ENCODE measurements around the gene AGAP1.

Gene AGAP1

DNA sequence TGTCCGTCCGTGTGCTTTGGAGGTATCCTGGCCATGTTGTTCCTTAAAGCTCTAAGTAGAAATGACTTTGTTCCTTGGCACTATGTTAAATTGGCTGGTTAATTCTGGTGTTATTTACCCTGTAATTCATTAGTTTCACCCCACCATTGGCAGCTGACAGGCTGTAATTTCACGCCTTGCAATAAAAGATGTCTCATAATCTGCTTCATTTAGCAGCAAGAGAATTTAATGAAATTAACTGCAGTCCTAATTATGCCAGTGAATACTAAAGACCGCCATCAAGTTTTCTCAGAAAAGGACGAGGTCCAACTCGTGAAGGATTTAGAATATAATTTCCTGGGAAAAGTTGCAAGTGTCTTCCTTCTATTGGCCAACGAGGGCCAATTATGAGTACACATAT lies 355.1 kb downstream of the AGAP1 start:
- DNase-seq (ENCODE audit: low spot score) = no peak

DNA sequence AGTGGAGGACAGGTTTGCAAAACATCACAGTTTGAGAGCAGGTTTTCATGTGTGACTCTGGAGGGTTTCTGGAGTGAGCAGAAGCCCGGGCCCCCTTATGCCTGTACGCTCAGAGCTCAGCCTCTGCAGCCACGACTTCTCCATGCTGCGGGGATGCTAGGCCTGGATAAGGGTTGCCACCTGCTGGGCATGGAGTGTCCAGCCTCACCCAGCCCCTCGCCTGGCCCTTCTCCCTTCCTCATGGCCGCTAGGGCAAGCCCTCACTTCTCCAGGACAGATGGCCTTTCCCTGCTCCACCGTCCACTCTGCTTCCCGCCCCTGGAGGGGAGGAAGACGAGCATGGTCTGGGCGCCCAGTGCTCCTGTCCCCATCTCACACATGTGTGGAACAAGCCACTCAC lies 355.6 kb downstream of the AGAP1 start:
- DNase-seq (ENCODE audit: low spot score) = peak; percentile 23

DNA sequence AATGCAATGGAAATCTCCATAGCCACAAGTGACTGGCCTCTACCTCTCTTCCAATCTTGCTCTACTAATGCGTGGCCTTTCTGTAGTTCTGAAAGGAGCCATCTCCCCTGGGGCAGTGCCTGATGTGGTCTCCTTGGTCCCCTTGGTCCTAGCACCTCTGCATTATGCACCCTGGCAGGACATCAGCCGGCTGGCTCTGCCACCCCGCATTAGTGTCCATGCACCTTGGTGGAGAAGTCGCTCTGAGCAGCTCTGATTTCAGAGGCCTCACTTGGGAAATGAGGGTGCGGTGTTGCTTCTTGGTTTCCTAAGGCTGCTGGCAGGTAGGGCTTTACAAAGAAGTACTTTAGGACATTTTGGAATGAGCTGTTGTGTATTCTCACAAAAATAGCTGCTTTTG lies 356.4 kb downstream of the AGAP1 start:
- DNase-seq (ENCODE audit: low spot score) = no peak

DNA sequence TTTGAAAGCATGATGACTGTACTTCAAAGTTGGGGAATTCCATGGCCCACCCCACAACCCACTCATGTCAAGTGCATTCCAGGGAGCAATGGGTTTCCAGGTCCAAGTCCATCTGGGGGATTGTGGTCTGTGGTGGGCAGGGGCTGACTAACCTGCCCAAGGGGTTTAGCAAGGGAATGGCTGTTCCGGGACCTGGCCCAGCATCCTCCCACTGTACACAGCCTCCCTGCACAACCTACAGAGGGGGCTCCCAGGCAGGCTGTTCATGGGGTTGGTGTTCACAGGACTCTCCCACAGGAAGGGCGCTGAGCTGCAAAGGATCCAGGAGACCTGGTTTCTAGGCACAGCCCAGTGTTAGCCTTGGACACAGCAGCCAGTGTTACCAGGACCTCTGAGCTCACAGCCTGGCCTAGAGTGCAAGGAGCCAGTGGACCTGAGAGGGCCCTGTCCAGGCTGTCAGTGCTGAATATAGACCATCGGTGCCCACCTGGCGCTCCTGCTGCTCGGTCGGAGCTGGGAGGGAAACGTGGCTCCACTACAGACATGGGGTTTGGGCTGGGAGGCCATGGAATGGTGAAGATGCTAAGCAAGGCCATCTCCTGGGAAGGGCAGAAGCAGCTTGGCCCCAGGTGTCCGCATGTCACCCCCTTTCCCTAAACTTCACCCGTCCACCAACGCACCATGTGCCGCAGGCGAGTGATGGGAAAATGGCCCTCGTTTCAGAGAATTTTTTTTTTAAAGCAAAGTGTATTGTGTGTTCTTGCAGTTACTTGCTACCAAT lies 357.1 kb downstream of the AGAP1 start:
- no peak for DNase-seq (ENCODE audit: low spot score)

DNA sequence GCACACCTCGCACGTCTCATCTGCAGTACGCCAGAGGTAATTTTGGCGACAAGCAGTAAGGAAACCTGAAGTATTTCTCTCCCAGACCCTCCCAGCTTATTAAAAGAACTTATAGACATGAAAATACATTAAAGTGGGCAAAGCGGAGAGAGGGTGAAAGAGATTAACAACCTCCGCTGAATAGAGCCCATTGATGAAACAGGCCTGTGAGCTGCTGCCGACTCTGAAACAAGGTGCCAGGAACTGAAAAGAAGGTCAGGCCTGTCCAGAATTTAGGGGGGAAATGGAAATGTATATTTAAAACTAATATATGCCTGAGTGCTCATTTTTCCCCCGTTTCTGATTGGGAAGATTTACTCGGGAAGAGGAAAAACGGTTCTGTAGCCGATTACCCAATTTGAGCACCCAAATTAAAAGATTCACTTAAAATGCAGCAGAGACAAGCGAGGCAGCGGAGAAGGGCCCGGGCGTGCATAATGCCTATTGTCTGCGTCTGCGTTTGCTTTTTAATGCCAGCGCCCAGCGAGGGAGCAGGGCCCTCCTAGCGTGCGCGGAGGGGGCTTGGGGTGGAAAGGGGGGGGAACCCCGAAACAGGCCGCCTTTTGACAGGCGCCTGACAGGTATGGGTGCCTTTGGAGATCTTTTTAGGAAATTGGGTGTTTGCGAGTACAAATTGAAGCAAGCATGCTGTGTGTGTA lies 358.1 kb downstream of the AGAP1 start:
- no peak for DNase-seq (ENCODE audit: low spot score)

DNA sequence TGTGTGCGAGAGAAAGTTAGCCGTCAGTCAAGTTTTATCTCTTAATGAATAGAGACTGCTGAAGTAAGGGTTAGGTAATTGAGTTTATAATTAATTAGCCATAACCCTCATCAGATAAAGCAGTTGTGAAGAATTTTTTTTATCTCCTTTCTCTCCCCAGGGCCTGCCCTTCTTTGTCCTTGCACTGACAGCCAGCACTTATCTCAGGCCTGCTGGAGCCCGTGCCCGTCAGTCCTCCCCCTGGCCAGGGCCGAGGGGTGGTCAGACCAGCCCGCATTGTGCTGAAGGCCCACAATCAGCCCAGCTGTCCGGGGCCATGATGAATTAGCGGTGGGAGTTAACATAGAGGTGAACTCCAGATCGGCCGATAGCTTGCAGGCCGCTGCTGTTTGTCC lies 358.7 kb downstream of the AGAP1 start:
- no peak for DNase-seq (ENCODE audit: low spot score)

DNA sequence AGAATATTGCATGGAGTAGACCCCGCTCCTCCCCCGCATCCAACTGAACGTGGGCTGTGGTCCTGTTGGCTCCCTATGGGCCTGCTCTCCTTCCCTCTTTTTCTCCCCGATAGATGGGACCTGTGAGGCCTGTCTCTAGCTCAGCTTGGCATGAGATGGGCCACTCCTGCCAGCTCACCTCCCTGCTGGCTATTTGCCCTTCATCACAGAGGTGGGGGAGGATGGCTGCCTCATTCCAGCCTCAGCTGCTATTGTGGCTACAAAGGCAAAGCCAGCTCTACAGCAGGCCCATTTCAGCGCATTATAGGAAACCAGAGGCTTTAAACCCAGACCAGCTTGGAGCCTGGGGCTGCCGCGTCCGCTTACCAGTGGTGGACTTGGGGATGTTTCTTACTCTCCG lies 360.4 kb downstream of the AGAP1 start:
- DNase-seq (ENCODE audit: low spot score) = peak; percentile 28

DNA sequence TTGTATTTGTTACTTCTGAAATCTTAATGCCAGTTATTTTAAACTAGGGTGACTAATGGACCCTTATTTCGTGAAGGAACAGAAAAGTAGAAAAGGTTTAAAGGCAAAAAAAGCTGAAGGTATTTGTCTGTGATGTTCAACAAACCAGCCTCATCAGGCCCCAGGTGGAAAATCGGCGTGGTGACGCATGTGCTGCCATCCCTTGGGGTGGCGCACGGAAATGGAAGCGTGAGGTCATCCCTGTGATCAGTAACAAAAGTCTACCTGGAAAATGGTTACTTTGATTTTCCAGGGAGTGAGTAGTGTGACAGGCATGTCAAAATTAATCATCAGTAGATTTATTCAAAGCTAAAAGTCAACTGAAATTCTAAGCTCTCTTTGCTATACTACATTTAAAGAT lies 361.2 kb downstream of the AGAP1 start:
- no peak for DNase-seq (ENCODE audit: low spot score)

DNA sequence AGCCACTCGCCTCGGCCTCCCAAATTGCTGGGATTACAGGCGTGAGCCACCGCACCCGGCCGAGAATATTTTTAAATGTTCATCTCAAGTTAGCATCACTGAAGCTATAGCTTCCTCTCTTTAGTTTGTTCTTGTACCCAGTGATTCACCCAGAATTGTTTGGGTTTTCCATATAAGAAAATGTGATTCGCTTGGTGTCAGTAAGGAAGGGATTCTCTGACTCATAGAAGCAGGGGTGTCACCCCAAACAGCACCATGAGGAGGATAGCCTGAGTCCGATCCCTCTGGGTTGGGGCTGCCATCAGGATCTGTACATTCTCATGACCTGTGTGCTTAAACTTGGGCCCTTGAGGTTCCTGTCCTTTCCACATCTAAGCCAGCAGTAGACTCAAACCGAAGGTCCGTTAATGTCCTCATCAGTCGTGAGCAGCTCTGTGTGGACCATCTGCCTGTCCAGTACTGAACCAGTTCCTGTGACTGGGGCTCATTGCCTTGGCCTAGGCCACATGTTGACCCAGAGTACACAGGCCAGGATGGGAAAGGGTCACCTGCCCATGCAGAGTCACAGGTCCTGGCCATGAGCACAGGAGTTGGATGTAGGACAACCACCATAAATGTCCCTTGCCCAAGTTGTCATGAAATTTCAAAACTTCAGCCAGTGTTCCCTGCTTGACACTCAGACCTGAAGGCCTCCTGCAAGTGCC lies 362.5 kb downstream of the AGAP1 start:
- peak; percentile 26 for DNase-seq (ENCODE audit: low spot score)

DNA sequence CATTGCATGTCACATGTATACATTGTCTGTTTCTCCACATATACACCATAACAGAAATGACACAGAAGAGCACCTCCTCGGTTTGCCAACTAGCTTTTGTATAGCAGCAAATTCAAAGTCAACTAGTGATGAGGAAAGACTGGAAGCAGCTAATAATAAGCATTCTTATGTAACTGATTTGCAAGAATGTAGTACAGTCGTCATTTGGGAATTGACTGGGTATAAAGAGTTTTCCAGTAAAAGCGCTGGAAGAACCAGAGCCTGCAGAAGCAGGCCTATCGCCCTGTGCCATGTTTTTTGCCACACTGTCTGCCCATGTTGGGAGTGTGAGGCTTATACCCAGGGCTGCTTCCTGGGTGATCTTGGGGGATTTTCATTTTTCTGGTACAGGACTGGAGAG lies 363.8 kb downstream of the AGAP1 start:
- no peak for DNase-seq (ENCODE audit: low spot score)

DNA sequence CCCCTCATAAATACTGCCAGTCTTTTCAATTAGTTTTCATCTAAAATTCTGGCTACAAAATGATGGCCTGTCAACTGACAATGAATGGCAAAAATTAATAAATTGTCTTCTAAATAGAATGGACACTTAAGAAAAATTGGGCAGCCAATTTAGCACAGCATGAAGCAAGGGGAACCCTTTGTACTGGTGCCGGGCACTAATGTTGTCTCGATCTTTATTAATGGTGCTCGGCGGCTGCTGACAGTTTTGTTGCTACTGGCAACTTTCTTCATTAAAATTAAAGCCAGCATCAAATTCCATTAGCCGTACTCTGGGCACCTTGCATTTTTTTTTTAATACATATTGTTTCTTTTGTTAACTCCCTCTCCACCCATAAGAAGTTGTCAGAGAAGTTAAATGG lies 365.0 kb downstream of the AGAP1 start:
- DNase-seq (ENCODE audit: low spot score) = peak; percentile 1

DNA sequence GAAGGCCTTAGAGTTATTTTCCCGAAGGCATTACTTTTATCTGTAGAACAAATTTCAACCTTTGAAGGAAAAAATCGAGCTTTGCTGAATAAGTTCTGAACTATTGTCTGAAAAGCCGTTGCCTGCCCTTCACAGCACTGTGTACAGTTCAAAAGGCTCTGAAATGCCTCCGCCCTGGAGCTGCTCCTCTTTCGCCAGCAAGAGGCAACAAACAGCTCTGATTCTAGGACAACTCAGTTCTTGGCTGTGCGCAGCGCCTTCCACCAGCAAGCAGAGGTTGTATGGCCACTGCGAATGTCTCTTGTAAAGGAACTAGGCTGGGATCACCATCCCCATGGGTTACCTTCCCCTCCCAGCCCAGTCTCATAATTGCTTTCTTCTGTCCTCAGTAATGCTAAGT lies 365.8 kb downstream of the AGAP1 start:
- DNase-seq (ENCODE audit: low spot score) = peak; percentile 49

DNA sequence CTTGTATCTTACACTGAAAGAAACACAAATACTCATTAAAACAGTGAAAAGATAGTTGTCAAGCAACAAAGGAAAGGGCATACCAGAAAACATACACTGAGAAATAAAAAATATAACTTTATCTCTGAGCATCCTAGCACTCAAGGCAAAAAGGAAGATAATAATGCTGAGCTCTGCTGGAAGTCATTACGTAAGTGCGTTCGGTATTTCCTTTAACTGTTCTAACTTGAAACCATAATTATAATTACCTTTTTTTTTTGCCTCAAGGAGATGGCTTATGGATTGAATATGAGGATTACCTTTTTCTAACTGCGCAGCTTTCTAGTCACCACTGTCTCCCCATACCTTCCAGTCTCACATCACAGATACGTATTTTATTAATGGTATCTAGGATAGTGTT lies 366.3 kb downstream of the AGAP1 start:
- no peak for DNase-seq (ENCODE audit: low spot score)

DNA sequence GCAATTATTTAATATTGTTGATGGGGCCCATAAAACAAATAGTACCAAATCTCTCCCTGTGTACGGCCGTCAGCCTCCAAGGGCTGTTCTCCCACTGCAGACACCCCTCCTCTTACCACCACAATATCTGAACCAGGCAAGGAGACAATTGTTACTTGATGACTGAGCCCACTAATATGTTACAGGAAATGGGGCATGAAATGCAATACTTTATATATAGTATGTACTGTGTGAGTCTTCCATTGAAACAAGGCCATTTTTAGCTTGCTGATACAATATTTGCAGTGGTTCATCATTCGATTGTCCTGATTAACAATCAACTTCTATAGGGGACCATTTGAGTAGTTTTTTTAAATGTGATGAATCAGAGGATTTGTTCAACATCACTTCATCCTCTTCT lies 367.0 kb downstream of the AGAP1 start:
- DNase-seq (ENCODE audit: low spot score) = no peak

DNA sequence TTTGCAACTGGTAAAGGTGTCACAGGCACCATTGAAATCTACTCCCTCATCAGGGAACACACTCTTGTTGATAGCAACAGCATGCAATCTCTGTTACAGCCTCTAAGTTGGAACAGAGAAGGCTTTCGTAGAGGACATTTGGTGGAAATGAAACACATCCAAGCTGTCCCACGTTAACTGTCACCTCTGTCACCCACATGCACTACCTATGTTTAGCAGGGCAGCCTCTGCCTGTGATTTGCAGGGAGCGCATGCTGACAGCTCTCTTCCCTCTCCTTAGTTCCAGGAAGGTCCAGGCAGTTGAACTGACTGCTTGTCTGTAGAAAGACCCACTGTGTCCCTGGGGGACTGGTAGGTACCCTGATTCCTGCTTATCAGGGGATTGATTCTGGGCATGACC lies 367.5 kb downstream of the AGAP1 start:
- peak; percentile 17 for DNase-seq (ENCODE audit: low spot score)

DNA sequence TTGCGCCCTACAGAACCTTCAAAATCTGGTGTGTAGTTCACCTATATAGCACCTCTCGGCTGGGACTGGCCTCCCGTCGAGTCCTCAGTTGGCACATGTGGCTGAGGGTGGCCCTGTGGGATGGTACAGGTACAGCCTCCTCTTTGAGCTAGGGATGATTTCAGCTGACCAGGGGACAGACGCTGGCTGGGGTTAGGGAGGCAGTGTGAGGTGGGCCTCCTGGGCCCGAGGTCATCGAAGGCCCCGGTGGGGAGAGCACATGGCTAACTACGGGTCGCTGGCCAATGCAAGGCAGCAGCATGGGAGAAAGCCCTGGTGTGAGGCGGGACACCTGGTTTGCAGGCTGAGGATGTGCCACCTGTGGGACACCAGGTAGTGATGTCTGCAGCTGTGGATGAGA lies 369.6 kb downstream of the AGAP1 start:
- DNase-seq (ENCODE audit: low spot score) = peak; percentile 36

DNA sequence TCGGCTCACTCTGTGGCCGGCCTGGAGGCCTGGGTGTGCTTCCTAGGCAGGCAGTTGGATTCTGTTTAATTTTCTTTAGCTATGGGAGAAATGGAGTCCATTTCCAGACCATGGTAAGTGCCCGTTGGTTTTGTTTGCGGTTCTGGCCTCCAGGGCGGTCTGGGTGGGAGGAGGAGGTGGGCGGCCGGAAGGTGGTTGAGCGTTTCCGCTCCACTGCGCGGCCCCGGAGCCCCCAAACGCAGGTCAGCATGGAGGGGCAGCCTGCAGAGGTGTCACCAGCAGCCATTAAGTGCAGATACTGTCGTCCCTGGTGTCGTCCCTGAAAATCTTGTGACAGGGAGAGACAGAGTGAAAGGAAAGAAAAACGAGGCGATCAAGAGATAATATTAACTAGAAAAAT lies 370.5 kb downstream of the AGAP1 start:
- peak; percentile 53 for DNase-seq (ENCODE audit: low spot score)

DNA sequence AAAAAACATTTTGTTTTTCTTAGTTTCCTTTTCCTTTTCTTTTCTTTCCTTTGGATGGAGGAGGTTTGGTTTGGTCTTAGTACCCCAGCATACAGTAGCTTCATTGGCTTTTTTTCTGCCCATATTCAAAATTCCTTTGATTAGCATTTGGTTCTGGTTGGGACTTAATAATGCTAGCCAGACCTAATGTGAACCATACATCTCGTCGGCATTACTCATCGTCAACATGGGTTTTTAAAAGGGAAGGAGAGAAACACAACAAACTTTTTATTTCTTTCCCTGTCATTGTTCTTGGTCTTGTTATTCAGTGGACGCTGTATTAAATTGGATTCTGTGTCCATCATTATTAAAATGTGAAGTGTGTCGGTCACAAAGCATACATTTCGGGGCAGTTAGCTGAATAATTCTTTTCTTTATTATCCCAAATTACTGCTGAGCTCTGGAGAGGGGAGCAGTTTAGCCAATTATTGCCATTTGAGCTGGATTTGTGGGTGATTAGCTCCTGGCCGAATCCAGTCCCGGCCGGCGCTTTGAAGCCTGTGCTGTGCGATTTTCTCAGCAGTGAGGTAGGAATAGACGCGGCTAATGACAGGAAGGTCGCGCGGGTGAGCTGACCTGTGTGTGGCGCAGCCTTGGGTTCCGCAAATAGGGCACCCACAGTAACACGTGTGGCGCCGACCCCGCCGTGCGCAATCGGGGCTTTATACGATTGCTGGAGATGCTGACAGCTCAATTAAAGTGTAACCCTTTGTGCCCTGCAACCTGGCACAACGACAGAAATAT lies 371.1 kb downstream of the AGAP1 start:
- peak; percentile 50 for DNase-seq (ENCODE audit: low spot score)

DNA sequence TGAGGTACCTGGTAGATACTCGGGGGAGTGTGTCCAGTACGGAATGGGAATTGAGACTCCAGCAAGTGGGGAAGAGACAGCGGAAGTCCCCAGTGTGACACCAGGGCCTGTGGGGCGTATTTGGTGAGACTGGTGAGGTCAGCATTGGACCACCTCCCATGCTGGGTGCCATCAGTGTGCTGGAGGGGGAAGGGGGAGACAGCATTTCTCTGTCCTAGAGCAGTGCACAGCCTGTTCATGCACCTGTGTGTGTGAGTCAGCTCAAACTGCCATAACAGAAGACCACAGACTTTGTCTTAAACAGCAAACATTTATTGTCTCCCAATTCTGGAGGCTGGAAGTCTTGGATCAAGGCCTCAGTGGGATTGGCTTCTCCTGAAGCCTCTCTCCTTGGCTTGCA lies 372.5 kb downstream of the AGAP1 start:
- DNase-seq (ENCODE audit: low spot score) = peak; percentile 38

DNA sequence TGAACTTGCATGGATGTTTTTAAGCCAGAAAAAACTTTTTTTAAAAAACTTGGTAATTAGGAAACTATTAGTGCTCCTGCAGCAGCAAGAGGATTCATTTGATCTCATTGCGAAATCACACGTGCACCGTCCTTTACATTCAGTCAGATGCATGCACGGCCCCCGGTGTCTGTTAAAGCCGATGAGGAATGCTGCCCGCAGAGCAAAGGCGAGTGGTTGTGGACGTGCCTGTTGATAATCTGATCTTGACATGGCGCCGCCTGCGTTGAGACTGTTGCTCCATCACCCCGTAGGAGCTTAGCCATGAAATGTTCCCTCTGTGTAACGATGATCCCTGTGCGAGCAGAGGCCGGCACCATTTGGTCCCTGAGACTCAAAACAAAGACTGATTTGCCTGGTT lies 374.4 kb downstream of the AGAP1 start:
- DNase-seq (ENCODE audit: low spot score) = peak; percentile 28

DNA sequence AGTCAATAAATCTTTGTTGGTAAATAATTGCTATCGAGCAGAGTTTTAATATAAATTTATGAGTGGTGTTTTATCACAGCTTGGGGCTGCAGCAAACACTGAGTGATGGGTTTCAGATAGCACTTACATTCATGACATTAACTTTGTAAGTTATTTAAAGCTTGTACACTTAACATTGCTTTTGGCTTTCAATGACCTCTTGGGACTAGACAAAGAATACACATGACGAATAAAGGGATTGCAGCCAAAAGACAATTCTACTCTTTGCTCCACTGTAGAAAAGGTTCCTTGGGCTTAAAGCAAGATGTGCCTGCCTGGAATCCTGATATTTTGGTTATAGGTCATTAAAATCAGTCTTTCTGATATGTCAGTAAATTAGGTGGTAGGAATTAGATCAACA lies 374.8 kb downstream of the AGAP1 start:
- DNase-seq (ENCODE audit: low spot score) = peak; percentile 17

DNA sequence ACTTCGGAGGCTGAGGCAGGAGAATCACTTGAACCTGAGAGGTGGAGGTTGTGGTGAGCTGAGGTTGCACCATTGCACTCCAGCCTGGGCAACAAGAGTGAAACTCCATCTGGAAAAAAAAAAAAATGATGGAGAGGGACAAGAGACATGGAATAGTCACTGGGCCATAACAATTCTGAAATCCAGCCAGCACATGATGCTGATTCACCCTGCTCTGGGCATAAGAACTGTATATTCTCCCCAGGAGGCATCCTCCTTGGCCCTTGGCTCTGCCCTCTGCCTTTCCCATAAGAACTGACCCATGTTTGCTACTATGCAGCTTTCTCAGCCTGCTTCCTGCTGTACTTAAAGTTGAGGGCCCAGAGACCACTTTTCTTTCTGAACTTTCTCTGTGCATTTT lies 376.7 kb downstream of the AGAP1 start:
- no peak for DNase-seq (ENCODE audit: low spot score)

Measured in left forelimb (tissue), 1 donor.